HG03196 (cell line): ENCODE data around the gene POLR1C.

Source experiments
- ATAC-seq: cut with Tn5 transposase; IDR thresholded peaks from one replicate; pipeline ENCODE4 v1.9.1; 2021; ENCODE audit not compliant: unreplicated experiment

POLR1C gene

DNA sequence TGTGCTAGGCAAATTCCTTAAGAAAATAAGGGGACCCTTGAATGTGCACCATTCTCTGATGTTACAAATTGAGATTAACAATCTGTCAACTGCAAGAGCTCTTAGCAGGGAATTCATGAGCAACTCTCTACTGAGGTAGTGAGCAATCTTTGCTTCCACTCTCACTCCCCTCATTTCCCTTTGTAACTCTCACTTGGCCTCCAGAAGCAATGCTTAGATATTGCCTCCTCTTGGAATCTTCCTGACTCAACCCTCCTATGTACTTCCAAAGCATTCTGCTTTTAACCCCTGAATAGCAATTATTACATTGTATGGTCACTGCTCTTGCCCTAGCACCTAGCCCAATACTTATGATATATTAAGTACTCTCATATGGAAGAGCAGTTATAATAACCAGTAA lies 42.4 kb downstream of the POLR1C start:
- no peak for ATAC-seq

DNA sequence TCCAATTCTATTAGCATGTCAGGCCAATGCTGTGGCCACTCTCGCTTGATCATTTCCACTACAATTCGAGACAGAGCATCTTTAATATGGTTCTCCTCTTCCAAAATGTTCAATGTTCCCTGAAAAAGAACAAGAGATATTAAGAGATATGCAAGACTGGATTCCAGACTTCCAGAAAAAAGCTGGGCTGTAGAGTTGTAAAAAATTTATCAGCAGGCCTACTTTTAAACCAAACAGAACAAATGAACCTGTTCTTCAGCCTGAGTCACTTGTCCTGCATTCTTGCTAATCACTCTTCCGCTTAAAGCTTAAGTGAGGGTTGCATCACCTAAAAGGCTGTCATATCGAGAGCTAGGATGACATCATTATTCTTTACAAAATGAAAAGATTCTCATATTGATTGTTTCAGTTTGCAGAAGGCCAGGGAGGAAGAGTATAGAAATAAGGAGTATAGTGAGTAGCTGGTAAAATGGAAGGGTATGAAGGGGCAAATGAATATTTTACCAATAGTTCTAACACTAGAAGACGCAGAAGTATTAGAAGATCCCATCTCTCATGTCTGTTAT lies 54.1 kb downstream of the POLR1C start:
- no peak for ATAC-seq
